HG03571 (cell line): ENCODE measurements around the gene ORC5.

ENCODE experiments used
- ATAC-seq: cut with Tn5 transposase; IDR thresholded peaks from one replicate; pipeline ENCODE4 v1.9.1; 2021; ENCODE audit not compliant: unreplicated experiment

ORC5 gene

DNA sequence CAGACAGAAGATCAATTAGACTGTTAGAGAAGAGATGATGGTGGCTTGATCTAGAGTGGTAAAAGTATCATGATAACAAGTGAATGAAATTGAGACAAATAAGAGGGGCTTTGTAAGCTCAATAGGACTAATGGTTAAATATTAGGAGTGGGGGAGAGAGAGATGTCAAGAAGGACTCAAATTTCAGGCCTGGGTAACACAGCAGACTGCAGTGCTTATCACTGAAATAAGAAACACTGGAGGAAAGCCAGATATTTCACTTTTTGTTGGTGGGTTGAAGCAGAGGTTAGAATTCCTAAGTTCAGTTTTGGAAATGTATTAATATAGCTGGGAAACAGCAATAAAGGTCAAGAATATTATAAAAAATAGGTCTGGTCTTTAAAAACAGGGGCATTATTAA is 74.6 kb downstream of the ORC5 start:
- ATAC-seq, result no peak

- no peak for ATAC-seq
These were observed 77.1 kb downstream of the ORC5 start for GRCh38 chr7:104130726-104131125.

DNA sequence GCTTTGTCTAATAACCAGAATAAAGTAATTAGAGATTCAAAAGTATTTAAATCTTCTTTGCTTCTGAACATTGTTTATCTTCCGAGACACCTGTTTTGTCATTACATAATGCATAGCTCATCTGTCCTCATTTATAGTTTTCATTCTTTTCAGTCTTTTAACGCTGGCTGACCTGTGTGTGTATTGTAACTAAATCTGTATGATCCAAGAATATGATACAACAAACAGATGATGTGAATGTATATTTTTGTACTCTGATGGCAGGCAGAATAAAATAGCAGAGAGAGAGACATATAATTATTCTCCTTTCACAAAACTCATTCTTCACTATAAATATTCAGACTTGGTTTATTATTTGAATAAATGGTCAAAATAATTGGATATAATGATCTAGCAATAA is 80.6 kb downstream of the ORC5 start:
- no peak for ATAC-seq

- no peak for ATAC-seq
These were observed 81.4 kb downstream of the ORC5 start for GRCh38 chr7:104126411-104126841.

- no peak for ATAC-seq
These were observed 82.8 kb downstream of the ORC5 start for GRCh38 chr7:104124893-104125477.

- ATAC-seq, result no peak
These were observed 83.3 kb downstream of the ORC5 start for GRCh38 chr7:104124469-104124868.

DNA sequence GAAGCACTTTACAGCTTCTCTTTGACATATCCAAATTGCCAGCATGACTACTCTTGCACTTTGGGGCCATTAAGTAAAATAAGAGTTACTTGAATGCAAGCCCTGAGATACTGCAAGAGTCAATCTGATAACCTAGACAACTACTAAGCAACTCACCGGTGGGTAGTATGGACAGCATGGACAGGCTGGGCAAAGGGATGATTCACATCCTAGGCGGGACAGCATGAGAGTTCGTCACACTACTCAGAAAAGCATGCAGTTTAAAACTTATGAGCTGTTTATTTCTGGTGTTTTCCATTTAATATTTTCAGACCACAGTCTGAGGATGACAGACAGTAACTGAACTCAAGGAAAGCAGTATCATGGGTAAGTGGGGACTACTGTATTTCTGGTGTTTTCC is 84.0 kb downstream of the ORC5 start:
- ATAC-seq, result no peak

DNA sequence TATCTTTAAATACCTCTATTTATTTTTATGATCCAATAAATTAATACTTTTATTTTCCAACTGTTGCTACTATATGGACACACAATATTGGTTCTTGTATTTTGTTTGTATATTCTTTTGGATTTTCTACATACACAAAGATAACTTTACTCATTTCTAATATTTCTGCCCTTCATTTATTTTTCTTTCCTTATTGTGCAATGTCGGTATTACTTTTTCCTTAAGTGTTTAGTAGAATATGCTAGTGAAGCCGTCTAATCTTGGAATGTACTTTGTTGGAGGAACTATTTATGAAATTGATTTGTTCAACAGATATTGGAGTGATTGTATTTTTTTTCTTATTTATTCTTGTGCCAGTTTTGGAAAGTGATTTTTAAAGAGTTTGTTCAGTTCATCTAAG is 94.0 kb downstream of the ORC5 start:
- no peak for ATAC-seq

GRCh38 chr7:104112623-104113022 is 95.2 kb downstream of the ORC5 start:
- ATAC-seq, result no peak

GRCh38 chr7:104111271-104111670 is 96.5 kb downstream of the ORC5 start:
- ATAC-seq, result no peak

- no peak for ATAC-seq
These were observed 101.5 kb downstream of the ORC5 start for GRCh38 chr7:104106108-104106905.

DNA sequence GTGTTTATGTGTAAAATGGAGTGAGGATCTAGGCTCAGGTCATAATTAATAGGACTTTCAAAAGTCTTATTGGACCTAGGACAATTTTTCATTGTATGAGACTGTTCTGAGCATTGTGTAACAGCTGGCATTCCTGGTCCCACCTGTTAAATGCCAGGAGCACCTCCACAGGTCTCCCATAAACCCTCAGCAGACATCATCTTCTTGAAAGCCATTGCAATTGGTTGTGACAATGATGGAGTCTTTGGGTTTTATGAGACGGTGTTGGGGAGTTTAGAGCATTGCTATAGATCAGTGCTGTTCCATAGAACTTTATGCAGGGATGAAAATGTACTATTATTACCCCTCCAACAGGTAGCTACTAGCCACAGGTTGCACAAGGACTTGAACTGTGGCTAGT is 108.9 kb downstream of the ORC5 start:
- ATAC-seq, result no peak

DNA sequence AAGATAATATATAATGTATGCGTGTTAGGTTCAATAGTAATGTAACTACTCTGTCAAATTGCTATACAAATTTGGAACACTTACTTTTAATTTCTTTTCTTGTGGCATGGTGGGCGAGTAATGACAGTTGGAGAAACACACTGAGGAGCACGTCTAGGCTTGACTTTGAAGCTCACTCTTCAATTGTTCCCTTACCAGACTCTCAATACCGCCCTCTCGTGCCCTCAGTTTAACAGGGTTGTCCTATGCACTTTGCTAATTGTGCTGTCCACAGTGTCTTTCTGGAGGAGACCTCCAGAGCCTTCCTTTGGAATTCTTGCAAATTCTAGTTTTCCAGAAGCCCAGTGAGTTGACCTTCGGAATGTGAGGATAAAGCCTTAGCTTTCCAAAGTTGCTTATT is 111.1 kb downstream of the ORC5 start:
- ATAC-seq, result no peak

- no peak for ATAC-seq
These were observed 114.7 kb downstream of the ORC5 start for GRCh38 chr7:104093127-104093526.

DNA sequence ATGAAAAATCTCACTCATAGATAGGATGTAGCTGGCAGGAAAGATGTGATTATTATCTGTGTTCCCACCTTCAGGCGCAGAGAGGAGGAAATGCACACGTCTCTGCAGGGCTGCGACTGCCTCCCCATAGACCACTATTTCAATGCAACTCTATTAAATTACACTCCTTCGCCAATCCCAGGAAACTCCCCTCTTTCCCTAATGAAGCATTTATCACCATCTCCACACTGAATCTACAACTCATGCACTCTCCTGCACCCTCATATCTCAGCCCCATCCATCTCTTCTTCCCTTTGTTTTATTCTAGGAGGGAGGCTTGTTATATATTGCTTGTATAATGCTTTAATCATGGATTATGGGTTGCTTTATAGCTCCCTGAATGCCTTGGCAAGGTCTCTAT is 116.6 kb downstream of the ORC5 start:
- ATAC-seq, result no peak

DNA sequence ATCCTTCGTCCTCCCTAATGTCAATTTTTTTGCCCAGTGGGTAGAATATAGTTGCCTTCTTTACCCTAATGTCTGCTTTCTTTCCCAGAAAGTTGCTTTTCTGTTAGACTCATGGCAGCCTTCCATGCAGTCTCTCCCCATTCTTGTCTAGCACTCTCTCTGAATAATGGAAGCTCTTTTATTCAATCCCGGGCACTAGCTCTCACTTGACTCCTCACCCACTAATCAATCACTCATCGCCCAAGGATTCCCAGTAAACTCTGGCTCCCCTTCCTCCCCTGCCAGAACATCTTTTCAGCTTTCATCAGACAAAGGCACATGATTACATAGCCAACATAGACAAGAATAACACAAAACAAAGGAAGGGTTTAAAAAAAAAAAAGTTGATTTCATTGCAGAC is 118.2 kb downstream of the ORC5 start:
- no peak for ATAC-seq

DNA sequence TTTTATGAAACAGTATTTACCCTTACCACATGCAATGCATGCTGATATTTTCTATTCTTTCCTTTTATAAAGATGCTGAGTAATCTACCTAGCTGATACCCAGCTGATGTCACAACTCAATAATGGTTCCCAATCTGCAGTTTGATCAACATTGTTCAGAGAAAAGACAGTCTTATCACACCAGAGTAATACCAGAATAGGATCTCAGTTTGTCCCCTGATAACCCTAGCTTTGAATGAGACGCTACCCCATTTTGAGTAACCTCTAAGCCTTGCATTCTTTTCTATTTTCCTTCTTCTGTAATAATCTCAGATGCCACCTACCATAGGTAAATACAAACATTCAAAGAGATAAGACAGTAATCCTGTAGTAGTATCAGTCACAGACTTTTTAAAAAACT is 118.8 kb downstream of the ORC5 start:
- no peak for ATAC-seq
